ENCODE results near the gene NCAM2.

Gene NCAM2

GRCh38 chr21:21238629-21239400 lies 240.6 kb downstream of the NCAM2 start:
- TF ChIP-seq CTCF (conservative IDR thresholded peaks at IDR 0.05), result no peak
- no peak overlapping the region for H3K27ac ChIP-seq

DNA sequence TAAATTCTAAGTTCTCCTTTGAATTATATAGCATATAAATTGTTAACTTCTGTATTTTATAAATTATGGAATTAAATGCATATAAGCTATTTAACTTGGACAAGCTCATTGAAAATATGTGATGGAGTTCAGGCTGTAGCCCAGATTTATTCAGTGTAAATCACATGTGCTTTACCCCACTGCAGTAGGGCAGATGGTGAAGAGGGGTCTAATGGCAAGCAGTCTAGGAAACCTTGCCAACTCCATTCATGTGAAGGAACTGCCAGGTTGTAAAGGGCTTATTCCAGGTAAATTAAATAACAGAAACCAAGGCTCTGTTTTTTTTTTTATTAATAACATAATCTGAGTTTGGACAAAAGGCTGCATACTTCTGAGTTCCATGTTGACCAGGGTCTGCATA lies 243.2 kb downstream of the NCAM2 start:
- H3K27ac ChIP-seq, result no peak overlapping the region
- TF ChIP-seq CTCF (conservative IDR thresholded peaks at IDR 0.05), result no peak

- no peak overlapping the region for H3K27ac ChIP-seq
- no peak for TF ChIP-seq CTCF (conservative IDR thresholded peaks at IDR 0.05)
These were observed 247.8 kb downstream of the NCAM2 start for GRCh38 chr21:21246007-21246406.

DNA sequence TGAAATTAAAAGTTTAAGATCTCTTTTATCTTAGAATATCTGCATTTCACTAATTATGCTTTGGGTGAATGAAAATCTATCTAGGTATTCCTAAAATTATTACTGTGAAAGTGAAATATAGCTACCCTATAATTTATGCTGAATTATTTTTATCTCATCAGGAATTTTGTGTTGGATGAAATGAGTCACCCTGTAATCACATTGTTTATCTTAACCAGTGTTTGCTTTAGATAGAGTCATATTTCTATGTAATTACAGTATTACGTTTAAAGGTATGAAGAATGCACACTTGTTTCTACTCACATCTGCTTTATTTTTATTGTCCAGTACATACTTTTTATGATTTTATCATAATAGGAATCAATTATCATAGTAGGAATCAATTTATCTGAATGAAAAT lies 249.2 kb downstream of the NCAM2 start:
- peak overlapping the region; percentile 24 for H3K27ac ChIP-seq
- TF ChIP-seq CTCF (conservative IDR thresholded peaks at IDR 0.05), result no peak

DNA sequence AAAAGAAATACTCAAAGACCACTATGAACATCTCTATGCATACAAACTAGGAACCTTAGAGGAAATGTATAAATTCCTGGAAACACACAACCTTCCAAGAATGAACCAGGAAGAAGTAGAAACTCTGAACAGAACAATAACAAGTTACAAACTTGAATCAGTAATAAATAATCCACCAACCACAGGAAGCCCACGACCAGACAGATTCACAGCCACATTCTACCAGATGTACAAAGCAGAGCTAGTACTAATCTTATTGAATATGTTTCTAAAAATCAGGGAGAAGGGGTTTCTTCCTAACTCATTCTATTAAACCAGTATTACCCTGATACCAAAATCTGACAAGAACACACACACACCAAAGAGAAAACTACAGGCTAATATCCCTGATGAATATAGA lies 263.8 kb downstream of the NCAM2 start:
- H3K27ac ChIP-seq, result no peak overlapping the region
- no peak for TF ChIP-seq CTCF (conservative IDR thresholded peaks at IDR 0.05)

GRCh38 chr21:21268061-21268471 lies 269.9 kb downstream of the NCAM2 start:
- no peak for TF ChIP-seq CTCF (conservative IDR thresholded peaks at IDR 0.05)
- H3K27ac ChIP-seq, result no peak overlapping the region

- H3K27ac ChIP-seq, result no peak overlapping the region
- no peak for TF ChIP-seq CTCF (conservative IDR thresholded peaks at IDR 0.05)
These were observed 270.7 kb downstream of the NCAM2 start for GRCh38 chr21:21268885-21269284.
